Activated CD4-positive, alpha-beta T cell treated with anti-CD3 and anti-CD28 coated beads, Interleukin-2, amount 10 ng/mL, durations not matched to agents 7 days and 5 days (primary cell): ENCODE results near the gene TEC. TPM values are rescaled to one million over a fixed set of nuclear protein-coding genes. Genes with fewer than 3 reads are reported as not detected.

Experiments
- CTCF ChIA-PET: fragments of 350-600 bp; sonication (Branson Sonifier 250); formaldehyde crosslinking; loops from one replicate; lab custom pipeline; 2021; ENCODE audit warnings: antibody characterized with exemption; lab: Charles Lee
- POLR2A ChIA-PET: fragments of 350-600 bp; sonication (Branson Sonifier 250); formaldehyde crosslinking; loops from one replicate; lab custom pipeline; 2021; ENCODE audit warnings: antibody characterized with exemption; lab: Charles Lee
- DNase-seq: peaks from one replicate; pipeline ENCODE4 v3.0.0-alpha.2; 2020
- H3K27ac Mint-ChIP-seq: one replicate; pipeline ENCODE4 v1.8.0; 2021; ENCODE audit warnings: mild to moderate bottlenecking, moderate library complexity, mixed read lengths
- H3K27me3 Mint-ChIP-seq: one replicate; pipeline ENCODE4 v1.8.0; 2021; ENCODE audit warnings: mixed read lengths
- H3K36me3 Mint-ChIP-seq: one replicate; pipeline ENCODE4 v1.8.0; 2021; ENCODE audit warnings: low read depth, mixed read lengths
- H3K4me1 Mint-ChIP-seq: one replicate; pipeline ENCODE4 v1.8.0; 2021; ENCODE audit warnings: mixed read lengths
- H3K4me3 Mint-ChIP-seq: one replicate; pipeline ENCODE4 v1.8.0; 2021; ENCODE audit warnings: mild to moderate bottlenecking, moderate library complexity, mixed read lengths
- H3K9me3 Mint-ChIP-seq: one replicate; pipeline ENCODE4 v1.8.0; 2021; ENCODE audit warnings: mixed read lengths
- total RNA-seq, 2 experiments: library from RNA; stranded (reverse); gene quantifications; one replicate each; pipeline ENCODE4 v1.2.3, GENCODE V29; 2021

Gene TEC
- total RNA-seq, 2 experiments from 2014 or later = 1.0 to 1.1 TPM

DNA sequence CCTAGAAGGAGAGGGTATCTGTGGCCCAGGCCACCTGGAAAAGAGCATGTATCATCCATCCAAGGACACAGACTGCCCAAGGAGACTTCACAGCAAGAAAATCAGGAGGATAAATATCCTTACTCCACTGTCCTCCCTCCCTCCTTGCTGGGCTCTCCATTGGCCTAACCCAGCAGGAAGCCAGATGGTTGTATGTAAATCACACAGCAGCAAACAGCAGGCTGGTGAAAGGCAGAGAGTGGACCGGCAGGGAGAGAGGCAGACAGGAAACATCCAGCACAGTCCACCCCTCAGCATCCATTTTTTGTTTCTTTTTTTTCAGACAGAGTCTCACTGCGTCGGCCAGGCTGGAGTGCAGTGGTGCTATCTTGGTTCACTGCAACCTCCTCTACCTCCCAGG is 153.1 kb downstream of the TEC start:
- DNase-seq = no peak
- H3K27ac Mint-ChIP-seq = no peak overlapping the region
- no peaks in the 10 kb centered on the region for H3K27me3 Mint-ChIP-seq
- H3K36me3 Mint-ChIP-seq = peaks cover 61% of the 10 kb centered on the region
- POLR2A ChIA-PET = no interaction called here
- H3K4me3 Mint-ChIP-seq = no peak overlapping the region
- peaks cover 52% of the 10 kb centered on the region for H3K4me1 Mint-ChIP-seq
- peaks cover 6% of the 10 kb centered on the region for H3K9me3 Mint-ChIP-seq
- CTCF ChIA-PET = interaction anchor here (0.9 to 2.5 kb wide), 2 partner anchors 13 to 21 kb away, joined by 3 to 8 read pairs; no protein-coding TSS in a partner anchor

DNA sequence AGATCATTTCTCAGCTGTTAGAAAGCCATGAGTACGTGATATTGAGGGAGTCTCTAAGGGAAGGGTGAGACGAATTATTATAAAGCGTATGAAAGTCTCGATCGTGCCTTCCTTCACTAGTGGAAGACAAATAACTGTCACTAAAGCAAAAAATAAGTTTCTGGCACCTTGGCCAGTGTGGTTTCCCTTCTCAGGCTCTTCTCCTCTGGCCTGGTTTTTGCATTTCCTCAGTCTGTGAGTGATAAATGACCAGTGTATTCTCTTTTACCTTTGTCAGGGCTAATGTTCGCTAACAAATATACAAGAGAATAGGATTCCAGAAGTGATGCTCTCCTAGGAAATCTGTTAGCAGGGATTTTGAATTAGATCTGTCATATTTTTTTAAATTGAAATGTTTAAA is 155.2 kb downstream of the TEC start:
- H3K9me3 Mint-ChIP-seq = peaks cover 6% of the 10 kb centered on the region
- peaks cover 66% of the 10 kb centered on the region for H3K36me3 Mint-ChIP-seq
- DNase-seq = no peak
- H3K4me3 Mint-ChIP-seq = no peak overlapping the region
- POLR2A ChIA-PET = no interaction called here
- CTCF ChIA-PET = interaction anchor here (0.6 to 1.9 kb wide), 3 partner anchors 13 to 80 kb away, joined by 4 to 5 read pairs (median 5); no protein-coding TSS in a partner anchor
- H3K27me3 Mint-ChIP-seq = no peaks in the 10 kb centered on the region
- peaks cover 49% of the 10 kb centered on the region for H3K4me1 Mint-ChIP-seq
- H3K27ac Mint-ChIP-seq = no peak overlapping the region

DNA sequence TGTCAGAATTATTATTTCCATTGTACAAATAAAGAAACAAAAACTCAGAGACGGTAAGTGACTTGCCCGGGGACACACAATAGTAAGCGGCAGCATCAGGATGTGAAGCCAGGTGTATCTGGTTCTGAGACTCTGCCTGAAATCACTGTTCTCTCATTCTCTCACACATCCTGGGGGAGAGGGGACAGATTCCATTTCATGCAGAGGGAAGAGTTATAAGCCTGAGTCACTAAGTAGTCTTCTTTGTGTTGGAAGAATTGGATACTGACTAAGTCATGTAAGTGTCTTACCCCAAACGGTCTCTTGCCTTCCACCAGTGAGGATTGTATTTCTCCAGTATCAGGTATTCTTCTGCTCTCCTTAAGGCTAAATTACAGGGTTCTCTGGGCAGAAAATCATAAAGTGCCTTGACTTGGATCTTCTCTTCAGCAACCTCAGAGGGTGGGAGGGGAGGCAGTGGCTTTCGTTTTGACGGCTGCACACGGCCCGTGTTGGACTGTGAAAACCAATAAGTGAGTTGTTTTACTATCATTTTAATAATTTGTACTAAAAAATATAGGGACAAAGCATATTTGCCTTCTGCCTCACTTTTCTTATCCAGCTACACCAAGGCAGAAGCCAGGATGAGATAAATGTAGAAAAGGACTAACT is 157.5 kb downstream of the TEC start:
- CTCF ChIA-PET = no interaction called here
- Mint-ChIP-seq H3K9me3 (no peaks in the 10 kb centered on the region), H3K27me3 (no peaks in the 10 kb centered on the region), H3K27ac (no peak overlapping the region), H3K36me3 (peaks cover 59% of the 10 kb centered on the region), H3K4me3 (no peak overlapping the region), H3K4me1 (peaks cover 36% of the 10 kb centered on the region)
- POLR2A ChIA-PET = no interaction called here
- no peak for DNase-seq

DNA sequence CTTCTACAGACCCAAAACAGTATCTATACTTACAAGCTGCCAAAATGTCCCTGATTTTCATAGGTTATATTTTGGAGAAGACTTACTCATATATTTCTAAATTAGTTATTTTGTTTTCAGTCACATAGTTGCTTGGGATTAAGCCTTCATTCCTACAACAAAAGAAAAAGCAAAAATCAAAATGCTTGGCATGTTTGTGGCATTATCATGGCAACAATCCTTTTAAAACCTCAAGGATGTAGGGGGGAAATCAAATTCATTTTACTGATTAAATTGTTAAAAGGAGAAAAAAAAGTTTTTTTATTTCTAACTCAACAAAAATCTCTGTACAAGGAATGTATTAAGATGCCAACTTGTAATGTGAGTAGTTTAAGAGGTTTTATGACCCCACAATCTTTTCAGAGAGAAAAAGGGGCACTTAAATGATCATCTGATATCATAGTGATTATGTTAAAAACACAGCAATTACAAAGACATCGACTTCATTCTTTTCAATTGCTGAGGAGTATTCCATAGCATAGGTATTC is 159.1 kb downstream of the TEC start:
- H3K4me1 Mint-ChIP-seq = peaks cover 39% of the 10 kb centered on the region
- no peak overlapping the region for H3K4me3 Mint-ChIP-seq
- no peak for DNase-seq
- no peaks in the 10 kb centered on the region for H3K9me3 Mint-ChIP-seq
- POLR2A ChIA-PET = no interaction called here
- CTCF ChIA-PET = no interaction called here
- H3K27ac Mint-ChIP-seq = no peak overlapping the region
- H3K36me3 Mint-ChIP-seq = peaks cover 58% of the 10 kb centered on the region
- H3K27me3 Mint-ChIP-seq = no peaks in the 10 kb centered on the region

DNA sequence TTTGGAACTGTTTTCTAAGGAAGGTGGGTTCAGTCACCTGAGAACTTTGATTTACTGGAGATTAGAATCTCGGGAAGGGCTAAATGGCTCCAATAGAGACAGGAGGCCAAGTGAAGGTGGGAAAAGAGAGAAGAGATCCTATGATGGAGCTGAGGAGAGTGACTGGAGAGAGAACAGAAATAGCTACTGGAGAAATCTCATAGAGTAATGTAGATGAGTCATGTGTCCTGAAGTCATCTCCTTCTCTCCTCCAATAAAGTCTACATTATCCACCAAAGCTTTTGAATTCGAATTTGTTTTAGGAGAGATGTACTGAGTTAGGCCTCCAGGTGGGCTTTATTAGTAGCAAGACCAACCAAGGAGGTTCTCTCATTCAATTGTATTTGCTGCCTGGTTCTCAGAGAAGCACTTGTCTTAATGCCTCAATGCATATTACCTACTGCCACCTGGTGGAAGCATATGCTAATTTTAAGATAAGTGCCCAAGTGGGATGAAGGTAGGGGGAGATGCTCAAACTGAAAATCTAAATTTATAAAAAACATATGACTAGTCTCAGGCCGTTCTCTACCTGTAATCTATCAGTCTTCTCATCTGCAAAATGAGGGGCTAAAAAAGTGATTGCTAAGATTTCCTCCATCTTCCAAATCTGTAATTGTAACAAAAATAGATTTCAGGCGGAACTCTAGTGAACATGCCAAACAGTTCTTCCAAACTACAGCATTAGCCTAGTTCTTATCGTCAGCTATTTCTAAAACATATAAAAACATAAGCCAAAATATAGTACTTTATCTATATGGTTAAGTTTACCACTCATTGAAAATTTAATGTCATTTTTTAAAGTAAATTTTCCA is 160.0 kb downstream of the TEC start:
- ChIA-PET CTCF (interaction anchor here (0.8 to 1.5 kb wide), 4 partner anchors 13 to 38 kb away, joined by 3 to 5 read pairs (median 4); no protein-coding TSS in a partner anchor), POLR2A (no interaction called here)
- peak; percentile 60 for DNase-seq
- Mint-ChIP-seq H3K9me3 (no peaks in the 10 kb centered on the region), H3K4me3 (no peak overlapping the region), H3K27ac (no peak overlapping the region), H3K4me1 (peaks cover 34% of the 10 kb centered on the region), H3K36me3 (peaks cover 56% of the 10 kb centered on the region), H3K27me3 (no peaks in the 10 kb centered on the region)

DNA sequence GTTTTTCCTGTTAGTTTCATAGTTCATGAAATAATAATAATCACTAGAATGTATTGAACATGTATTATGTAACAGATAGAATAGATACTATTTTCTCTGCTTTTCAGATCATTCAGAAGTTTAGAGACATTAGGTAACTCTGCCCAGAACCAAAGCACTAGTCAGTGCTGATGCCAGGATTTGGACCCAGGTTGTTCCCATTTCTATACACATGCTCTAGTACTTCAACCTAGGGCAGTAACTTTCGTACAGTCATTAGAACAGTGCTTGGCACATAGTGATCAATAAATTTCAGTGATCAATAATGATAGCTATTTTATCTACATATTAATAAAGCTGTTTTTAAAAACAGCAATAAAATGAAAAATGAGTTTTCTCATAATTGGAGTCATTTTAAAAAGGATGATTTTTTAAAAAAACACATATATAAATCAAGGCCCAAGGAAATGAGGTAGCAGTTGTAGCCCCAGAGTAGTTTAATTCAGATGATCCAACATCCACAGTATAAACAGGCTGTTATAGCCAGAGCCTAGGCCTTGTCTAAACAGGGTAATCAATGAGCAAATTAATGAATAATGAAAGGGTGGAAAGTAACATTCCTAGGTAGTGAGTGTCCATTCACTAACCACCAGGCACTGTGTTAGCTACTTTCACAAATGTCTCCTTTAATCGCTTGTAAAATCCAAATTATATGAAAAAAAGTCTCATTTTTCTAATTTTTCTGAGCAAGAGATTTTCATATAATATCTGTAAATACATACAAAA is 161.1 kb downstream of the TEC start:
- POLR2A ChIA-PET = no interaction called here
- Mint-ChIP-seq H3K4me3 (no peak overlapping the region), H3K27ac (no peak overlapping the region), H3K4me1 (peaks cover 28% of the 10 kb centered on the region), H3K9me3 (no peaks in the 10 kb centered on the region), H3K27me3 (no peaks in the 10 kb centered on the region), H3K36me3 (peaks cover 54% of the 10 kb centered on the region)
- CTCF ChIA-PET = interaction anchor here (0.8 to 1.5 kb wide), 3 partner anchors 12 to 29 kb away, joined by 4 to 5 read pairs (median 4); no protein-coding TSS in a partner anchor
- no peak for DNase-seq

DNA sequence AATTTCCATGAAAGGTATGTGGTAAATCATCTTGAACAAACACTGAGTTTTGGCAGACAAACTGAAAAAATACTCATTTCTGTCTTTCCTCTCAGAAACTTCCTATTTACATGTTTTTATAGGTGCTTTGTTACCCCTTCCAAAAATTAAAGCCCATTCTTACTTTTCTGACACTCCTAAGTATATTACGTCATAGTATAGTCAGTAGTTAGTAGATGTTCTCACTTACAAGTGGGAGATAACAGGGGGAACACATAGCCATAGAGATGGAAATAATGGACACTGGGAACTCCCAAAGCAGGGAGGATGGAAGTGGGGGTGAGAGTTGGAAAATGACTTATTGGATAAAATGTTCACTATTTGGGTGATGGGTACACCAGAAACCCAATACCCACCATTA is 164.4 kb downstream of the TEC start:
- ChIA-PET CTCF (no interaction called here), POLR2A (no interaction called here)
- no peak overlapping the region for H3K27ac Mint-ChIP-seq
- H3K4me3 Mint-ChIP-seq = no peak overlapping the region
- no peaks in the 10 kb centered on the region for H3K9me3 Mint-ChIP-seq
- H3K4me1 Mint-ChIP-seq = peaks cover 23% of the 10 kb centered on the region
- DNase-seq = no peak
- H3K27me3 Mint-ChIP-seq = no peaks in the 10 kb centered on the region
- H3K36me3 Mint-ChIP-seq = peaks cover 48% of the 10 kb centered on the region

DNA sequence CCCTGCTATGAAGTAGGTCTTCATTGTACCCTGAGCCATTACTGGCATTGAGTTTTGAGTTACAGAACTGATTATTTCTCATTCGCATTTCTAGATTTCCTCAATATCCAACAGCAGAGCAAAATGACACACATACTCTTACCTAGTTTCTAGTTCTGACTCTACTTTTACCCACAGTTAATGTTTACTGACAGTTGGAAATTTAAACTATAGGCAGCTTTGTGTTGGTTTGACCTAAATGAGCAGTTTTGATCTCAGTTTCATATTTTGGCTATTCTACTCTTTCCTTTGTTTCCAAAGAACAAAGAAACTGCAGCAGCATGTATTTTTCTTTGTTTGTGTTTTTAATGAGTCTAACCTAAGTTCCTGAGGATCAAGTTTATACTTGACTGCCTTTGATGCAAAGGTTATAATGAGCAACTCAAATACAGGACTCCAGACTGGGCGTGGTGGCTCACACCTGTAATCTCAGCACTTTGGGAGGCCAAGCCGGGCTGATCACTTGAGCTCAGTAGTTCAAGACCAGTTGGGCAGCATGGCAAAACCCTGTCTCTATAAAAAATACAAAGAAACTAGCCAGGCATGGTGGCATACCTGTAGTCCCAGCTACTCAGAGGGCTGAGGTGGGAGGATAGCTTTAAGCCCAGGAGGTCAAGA is 166.0 kb downstream of the TEC start:
- ChIA-PET CTCF (interaction anchor here (1.4 kb wide), 1 partner anchor 100 kb away, joined by 3 read pairs; no protein-coding TSS in a partner anchor), POLR2A (no interaction called here)
- no peak overlapping the region for H3K27ac Mint-ChIP-seq
- H3K27me3 Mint-ChIP-seq = no peaks in the 10 kb centered on the region
- no peak for DNase-seq
- no peak overlapping the region for H3K4me3 Mint-ChIP-seq
- no peaks in the 10 kb centered on the region for H3K9me3 Mint-ChIP-seq
- peaks cover 24% of the 10 kb centered on the region for H3K4me1 Mint-ChIP-seq
- H3K36me3 Mint-ChIP-seq = peaks cover 43% of the 10 kb centered on the region

DNA sequence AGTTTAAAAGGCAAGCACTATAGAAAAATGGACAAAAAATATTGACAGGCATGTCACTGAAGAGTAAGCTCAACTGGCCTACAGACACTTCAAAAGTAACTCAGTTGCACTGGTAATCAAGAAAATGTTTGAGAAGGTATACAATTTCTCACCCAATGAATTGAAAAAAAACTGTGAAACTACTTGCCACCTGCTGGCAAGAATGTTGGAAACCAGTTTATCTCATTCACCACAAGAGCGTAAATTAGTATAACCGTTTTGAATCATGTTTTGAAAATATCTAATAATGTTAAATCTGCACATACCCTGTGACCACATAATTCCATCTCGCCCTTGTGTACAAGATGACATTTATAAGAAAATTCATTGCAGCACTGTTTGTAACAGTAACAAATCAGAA is 167.3 kb downstream of the TEC start:
- H3K27me3 Mint-ChIP-seq = no peaks in the 10 kb centered on the region
- ChIA-PET CTCF (no interaction called here), POLR2A (no interaction called here)
- no peak overlapping the region for H3K4me3 Mint-ChIP-seq
- H3K27ac Mint-ChIP-seq = no peak overlapping the region
- peaks cover 22% of the 10 kb centered on the region for H3K4me1 Mint-ChIP-seq
- no peak for DNase-seq
- peaks cover 44% of the 10 kb centered on the region for H3K36me3 Mint-ChIP-seq
- H3K9me3 Mint-ChIP-seq = no peaks in the 10 kb centered on the region

GRCh38 chr4:48100256-48100655 is 169.4 kb downstream of the TEC start:
- H3K27me3 Mint-ChIP-seq = no peaks in the 10 kb centered on the region
- H3K36me3 Mint-ChIP-seq = peaks cover 45% of the 10 kb centered on the region
- H3K4me3 Mint-ChIP-seq = no peak overlapping the region
- ChIA-PET CTCF (no interaction called here), POLR2A (no interaction called here)
- DNase-seq = no peak
- peaks cover 14% of the 10 kb centered on the region for H3K4me1 Mint-ChIP-seq
- no peak overlapping the region for H3K27ac Mint-ChIP-seq
- no peaks in the 10 kb centered on the region for H3K9me3 Mint-ChIP-seq

DNA sequence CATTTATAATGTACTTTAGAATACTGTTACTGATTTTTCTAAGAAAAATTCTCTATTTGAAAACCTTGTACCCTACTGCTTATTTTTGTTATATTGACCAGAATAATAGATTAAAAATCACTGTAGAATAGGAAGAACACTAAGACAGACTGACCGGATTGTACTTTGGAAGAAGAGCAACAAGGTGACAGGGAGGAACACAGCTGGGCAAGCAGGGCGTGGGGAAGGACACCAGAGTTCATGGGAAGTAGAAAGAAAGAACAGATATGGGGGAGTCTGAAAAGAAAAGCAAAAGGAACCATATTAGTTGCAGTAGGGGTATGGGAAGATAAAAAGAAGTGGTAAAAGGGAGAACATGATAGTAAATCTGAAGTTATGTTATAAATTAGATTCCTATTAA is 174.2 kb downstream of the TEC start:
- ChIA-PET POLR2A (no interaction called here), CTCF (no interaction called here)
- H3K4me1 Mint-ChIP-seq = peaks cover 5% of the 10 kb centered on the region
- H3K4me3 Mint-ChIP-seq = no peak overlapping the region
- H3K27me3 Mint-ChIP-seq = no peaks in the 10 kb centered on the region
- no peak for DNase-seq
- H3K9me3 Mint-ChIP-seq = no peaks in the 10 kb centered on the region
- no peak overlapping the region for H3K27ac Mint-ChIP-seq
- H3K36me3 Mint-ChIP-seq = peaks cover 42% of the 10 kb centered on the region

GRCh38 chr4:48093991-48094416 is 175.6 kb downstream of the TEC start:
- Mint-ChIP-seq H3K27me3 (no peaks in the 10 kb centered on the region), H3K9me3 (no peaks in the 10 kb centered on the region), H3K4me3 (no peak overlapping the region), H3K4me1 (no peaks in the 10 kb centered on the region), H3K27ac (no peak overlapping the region), H3K36me3 (peaks cover 38% of the 10 kb centered on the region)
- no peak for DNase-seq
- ChIA-PET POLR2A (no interaction called here), CTCF (interaction anchor here (1.0 to 1.2 kb wide), 2 partner anchors 9 to 76 kb away, joined by 4 read pairs; no protein-coding TSS in a partner anchor)
